NCI-H510A treated with DMSO at 0.1 percent for 48 hours (cell line): ENCODE data around the gene PPP1R15B.

Experiments used
- DNase-seq: peaks from one replicate; lab custom pipeline; 2025; lab: John Stamatoyannopoulos, UW

PPP1R15B gene

GRCh38 chr1:204411451-204412204, at the start of gene PPP1R15B:
TSS of gene PPP1R15B (minus strand) at chr1:204411817. CDS start at chr1:204411411, 406 bp downstream.
- DNase-seq = peak; percentile 95

- no peak for DNase-seq
Observed at GRCh38 chr1:204460346-204460745, 48.7 kb upstream of the PPP1R15B start.

- DNase-seq = no peak
Observed at GRCh38 chr1:204459706-204460105, 48.1 kb upstream of the PPP1R15B start.

GRCh38 chr1:204457666-204458065, 46.0 kb upstream of the PPP1R15B start:
- no peak for DNase-seq

GRCh38 chr1:204456826-204457442, 45.3 kb upstream of the PPP1R15B start:
- DNase-seq = no peak

GRCh38 chr1:204455831-204456145, 44.2 kb upstream of the PPP1R15B start:
- no peak for DNase-seq

GRCh38 chr1:204455063-204455830, 43.6 kb upstream of the PPP1R15B start:
- no peak for DNase-seq

- DNase-seq = no peak
Observed at GRCh38 chr1:204454476-204454875, 42.9 kb upstream of the PPP1R15B start.

- no peak for DNase-seq
Observed at GRCh38 chr1:204453141-204453772, 41.6 kb upstream of the PPP1R15B start.

GRCh38 chr1:204451352-204452124, 39.9 kb upstream of the PPP1R15B start:
- DNase-seq = no peak

- no peak for DNase-seq
Observed at GRCh38 chr1:204450461-204451257, 39.0 kb upstream of the PPP1R15B start.

GRCh38 chr1:204449678-204450280, 38.2 kb upstream of the PPP1R15B start:
- DNase-seq = no peak

GRCh38 chr1:204448991-204449677, 37.5 kb upstream of the PPP1R15B start:
- no peak for DNase-seq

- DNase-seq = no peak
Observed at GRCh38 chr1:204448344-204448964, 36.8 kb upstream of the PPP1R15B start.

GRCh38 chr1:204447736-204448135, 36.1 kb upstream of the PPP1R15B start:
- DNase-seq = no peak

GRCh38 chr1:204447190-204447589, 35.6 kb upstream of the PPP1R15B start:
- DNase-seq = no peak

GRCh38 chr1:204446413-204447111, 34.9 kb upstream of the PPP1R15B start:
- DNase-seq = peak; percentile 91

GRCh38 chr1:204445860-204446412, 34.3 kb upstream of the PPP1R15B start:
- DNase-seq = no peak
